ENCODE measurements around the gene STAG3. TPM values are rescaled to one million over a fixed set of nuclear protein-coding genes. Genes with fewer than 3 reads are reported as not detected.
A peak's percentile ranks its signal among the peaks of the same experiment; 100 is the strongest.

STAG3 gene
- total and polyA plus RNA-seq, 9 of the 15 experiments (the other 6 are each of a cell fraction or from before 2014, with no cell fraction given): 0.54 to 2.5 (median 1.7) TPM

DNA sequence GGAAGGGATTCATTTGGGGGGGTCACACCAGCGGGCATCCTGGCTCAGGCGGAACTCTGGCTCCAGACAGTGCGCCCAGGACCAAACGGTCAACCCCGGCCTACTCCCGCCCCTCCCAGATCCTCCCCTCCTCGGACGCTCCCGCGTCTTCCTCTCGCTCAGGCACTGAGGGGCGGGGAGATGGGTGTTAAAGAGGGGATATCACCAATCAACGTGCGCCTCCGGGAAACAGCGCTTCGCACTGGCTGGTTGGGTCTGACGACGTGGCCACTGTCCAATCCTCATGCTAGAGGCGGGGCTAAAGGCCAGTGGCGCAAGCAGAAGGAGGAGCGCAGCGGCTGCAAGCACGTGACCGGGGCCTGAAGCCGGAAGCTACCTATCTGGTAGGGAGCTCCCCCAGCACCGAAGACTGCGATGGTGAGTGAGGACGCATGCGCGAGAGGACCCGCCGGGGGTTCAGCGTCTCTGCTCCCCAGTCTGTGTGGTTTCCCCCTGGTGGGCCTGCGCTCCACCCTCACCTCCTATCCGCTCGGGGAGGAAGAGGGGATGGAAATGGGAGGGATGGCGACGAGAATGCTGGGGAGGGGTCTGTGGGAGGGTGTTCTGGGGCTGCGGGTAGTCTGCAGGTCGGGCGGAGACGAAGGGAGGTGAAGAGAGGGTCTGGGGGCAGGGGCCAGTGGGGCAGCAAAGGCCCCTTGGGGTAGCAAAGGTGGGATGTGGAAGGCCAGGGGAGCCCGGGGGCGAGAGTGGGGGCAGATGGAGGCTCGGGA lies 29.0 kb upstream of the STAG3 start, which contains the start of gene LAMTOR4 (continued):
- TF ChIP-seq, protein P1, sequence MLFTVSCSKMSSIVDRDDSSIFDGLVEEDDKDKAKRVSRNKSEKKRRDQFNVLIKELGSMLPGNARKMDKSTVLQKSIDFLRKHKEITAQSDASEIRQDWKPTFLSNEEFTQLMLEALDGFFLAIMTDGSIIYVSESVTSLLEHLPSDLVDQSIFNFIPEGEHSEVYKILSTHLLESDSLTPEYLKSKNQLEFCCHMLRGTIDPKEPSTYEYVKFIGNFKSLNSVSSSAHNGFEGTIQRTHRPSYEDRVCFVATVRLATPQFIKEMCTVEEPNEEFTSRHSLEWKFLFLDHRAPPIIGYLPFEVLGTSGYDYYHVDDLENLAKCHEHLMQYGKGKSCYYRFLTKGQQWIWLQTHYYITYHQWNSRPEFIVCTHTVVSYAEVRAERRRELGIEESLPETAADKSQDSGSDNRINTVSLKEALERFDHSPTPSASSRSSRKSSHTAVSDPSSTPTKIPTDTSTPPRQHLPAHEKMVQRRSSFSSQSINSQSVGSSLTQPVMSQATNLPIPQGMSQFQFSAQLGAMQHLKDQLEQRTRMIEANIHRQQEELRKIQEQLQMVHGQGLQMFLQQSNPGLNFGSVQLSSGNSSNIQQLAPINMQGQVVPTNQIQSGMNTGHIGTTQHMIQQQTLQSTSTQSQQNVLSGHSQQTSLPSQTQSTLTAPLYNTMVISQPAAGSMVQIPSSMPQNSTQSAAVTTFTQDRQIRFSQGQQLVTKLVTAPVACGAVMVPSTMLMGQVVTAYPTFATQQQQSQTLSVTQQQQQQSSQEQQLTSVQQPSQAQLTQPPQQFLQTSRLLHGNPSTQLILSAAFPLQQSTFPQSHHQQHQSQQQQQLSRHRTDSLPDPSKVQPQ (CRISPR knock-in tag; IDR thresholded peaks at IDR 0.05; ENCODE audit: borderline replicate concordance): peak; percentile 63; the same call in 1 of the 2 replicates
- TF ChIP-seq BCOR (IDR thresholded peaks at IDR 0.05): peak; percentile 26; the same call in 1 of the 2 replicates
- TF ChIP-seq MTA3 (IDR thresholded peaks at IDR 0.05; ENCODE audit: borderline replicate concordance): peak; percentile 80; the same call in 1 of the 2 replicates
- TF ChIP-seq ILK (tag; IDR thresholded peaks at IDR 0.05; ENCODE audit: borderline replicate concordance, low read depth): no peak
- peak; percentile 43; the same call in 1 of the 2 replicates for TF ChIP-seq POLR2H (tag; IDR thresholded peaks at IDR 0.05; ENCODE audit: low read depth)
- no peak for TF ChIP-seq MCM2 (IDR thresholded peaks at IDR 0.05; ENCODE audit: low read depth)
- TF ChIP-seq CEBPG (CRISPR knock-in tag; IDR thresholded peaks at IDR 0.05): peak; percentile 83
- peak in 1 of 2 experiments; percentile 76; a peak in 1 of 4 replicates for TF ChIP-seq CEBPG (tag; conservative IDR thresholded peaks at IDR 0.05 in 1 of 2, IDR thresholded peaks at IDR 0.05 in 1 of 2)
- TF ChIP-seq, protein P2, sequence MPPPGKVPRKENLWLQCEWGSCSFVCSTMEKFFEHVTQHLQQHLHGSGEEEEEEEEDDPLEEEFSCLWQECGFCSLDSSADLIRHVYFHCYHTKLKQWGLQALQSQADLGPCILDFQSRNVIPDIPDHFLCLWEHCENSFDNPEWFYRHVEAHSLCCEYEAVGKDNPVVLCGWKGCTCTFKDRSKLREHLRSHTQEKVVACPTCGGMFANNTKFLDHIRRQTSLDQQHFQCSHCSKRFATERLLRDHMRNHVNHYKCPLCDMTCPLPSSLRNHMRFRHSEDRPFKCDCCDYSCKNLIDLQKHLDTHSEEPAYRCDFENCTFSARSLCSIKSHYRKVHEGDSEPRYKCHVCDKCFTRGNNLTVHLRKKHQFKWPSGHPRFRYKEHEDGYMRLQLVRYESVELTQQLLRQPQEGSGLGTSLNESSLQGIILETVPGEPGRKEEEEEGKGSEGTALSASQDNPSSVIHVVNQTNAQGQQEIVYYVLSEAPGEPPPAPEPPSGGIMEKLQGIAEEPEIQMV (tag; conservative IDR thresholded peaks at IDR 0.05; ENCODE audit: low read depth): no peak
- TF ChIP-seq, protein P3, sequence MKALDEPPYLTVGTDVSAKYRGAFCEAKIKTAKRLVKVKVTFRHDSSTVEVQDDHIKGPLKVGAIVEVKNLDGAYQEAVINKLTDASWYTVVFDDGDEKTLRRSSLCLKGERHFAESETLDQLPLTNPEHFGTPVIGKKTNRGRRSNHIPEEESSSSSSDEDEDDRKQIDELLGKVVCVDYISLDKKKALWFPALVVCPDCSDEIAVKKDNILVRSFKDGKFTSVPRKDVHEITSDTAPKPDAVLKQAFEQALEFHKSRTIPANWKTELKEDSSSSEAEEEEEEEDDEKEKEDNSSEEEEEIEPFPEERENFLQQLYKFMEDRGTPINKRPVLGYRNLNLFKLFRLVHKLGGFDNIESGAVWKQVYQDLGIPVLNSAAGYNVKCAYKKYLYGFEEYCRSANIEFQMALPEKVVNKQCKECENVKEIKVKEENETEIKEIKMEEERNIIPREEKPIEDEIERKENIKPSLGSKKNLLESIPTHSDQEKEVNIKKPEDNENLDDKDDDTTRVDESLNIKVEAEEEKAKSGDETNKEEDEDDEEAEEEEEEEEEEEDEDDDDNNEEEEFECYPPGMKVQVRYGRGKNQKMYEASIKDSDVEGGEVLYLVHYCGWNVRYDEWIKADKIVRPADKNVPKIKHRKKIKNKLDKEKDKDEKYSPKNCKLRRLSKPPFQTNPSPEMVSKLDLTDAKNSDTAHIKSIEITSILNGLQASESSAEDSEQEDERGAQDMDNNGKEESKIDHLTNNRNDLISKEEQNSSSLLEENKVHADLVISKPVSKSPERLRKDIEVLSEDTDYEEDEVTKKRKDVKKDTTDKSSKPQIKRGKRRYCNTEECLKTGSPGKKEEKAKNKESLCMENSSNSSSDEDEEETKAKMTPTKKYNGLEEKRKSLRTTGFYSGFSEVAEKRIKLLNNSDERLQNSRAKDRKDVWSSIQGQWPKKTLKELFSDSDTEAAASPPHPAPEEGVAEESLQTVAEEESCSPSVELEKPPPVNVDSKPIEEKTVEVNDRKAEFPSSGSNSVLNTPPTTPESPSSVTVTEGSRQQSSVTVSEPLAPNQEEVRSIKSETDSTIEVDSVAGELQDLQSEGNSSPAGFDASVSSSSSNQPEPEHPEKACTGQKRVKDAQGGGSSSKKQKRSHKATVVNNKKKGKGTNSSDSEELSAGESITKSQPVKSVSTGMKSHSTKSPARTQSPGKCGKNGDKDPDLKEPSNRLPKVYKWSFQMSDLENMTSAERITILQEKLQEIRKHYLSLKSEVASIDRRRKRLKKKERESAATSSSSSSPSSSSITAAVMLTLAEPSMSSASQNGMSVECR (CRISPR knock-in tag; IDR thresholded peaks at IDR 0.05): peak; percentile 68
- TF ChIP-seq LCOR (CRISPR knock-in tag; IDR thresholded peaks at IDR 0.05): peak; percentile 95; the same call in 1 of the 2 replicates
- TF ChIP-seq, protein P4, sequence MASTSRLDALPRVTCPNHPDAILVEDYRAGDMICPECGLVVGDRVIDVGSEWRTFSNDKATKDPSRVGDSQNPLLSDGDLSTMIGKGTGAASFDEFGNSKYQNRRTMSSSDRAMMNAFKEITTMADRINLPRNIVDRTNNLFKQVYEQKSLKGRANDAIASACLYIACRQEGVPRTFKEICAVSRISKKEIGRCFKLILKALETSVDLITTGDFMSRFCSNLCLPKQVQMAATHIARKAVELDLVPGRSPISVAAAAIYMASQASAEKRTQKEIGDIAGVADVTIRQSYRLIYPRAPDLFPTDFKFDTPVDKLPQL (IDR thresholded peaks at IDR 0.05; ENCODE audit: extremely low read depth, insufficient read length): no peak
- 0 out of 2 replicates have a peak, but pooled peaks have one; percentile 14 for TF ChIP-seq ZNF232 (CRISPR knock-in tag; IDR thresholded peaks at IDR 0.05)

All from K562 (cell line).